ENCODE data around the gene CELF4.

Gene CELF4

DNA sequence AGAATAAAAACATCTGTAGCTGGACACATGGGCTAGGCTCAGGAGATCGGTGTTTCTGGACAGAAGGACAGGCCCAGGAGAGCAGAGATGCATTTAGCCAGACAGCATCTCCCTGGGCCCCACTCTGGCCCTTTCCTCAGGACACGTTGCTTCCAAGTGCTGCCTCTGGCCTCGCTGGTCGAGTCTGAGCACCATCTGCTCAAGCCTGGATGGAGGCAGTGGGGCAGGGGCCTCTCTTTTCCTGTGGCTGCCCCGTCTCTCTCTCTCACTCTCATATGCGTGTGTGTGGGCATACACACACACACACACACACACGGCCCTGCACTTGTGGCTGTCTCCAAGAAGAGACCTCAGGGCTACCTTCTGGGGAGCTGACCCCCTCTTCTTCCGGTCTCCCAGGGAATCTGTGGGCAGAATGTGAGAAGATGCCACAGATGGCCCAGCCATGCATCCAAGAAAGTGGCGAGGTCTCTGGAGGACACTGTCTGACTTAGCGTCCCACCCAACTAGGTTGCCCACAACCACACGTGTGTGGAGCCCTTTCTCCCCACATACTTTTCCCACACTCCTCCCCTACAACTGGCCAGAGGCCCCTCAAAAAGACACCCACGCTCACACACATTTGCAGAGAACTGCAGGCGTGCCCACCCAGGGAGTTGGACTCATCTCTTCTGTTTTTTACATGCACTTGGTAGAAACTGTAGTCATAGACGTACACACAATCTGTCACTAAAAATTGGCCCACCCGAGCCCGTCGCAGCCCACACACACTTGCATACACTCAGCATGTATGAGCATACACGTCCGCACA, 19.9 kb downstream of the CELF4 start:
- no peak for DNase-seq

DNA sequence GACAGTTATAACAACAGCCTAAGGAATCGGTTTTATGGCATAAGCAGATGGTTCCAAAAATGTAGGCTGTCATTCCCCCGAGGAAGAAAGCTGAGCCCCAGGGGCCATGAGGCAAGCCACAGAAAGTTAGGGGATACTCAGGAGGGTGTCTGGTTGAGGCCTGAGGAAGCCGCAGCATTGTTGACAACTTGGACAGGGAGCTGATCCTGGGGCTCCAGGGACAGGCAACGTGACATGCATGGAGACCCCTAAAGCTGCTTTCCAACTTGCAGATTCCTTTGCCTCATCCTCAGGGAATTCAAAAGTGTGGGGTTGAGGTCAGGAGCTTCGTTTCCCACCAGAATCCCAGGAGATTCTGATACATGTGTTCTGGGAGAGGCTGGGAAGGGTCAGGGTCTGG, 20.9 kb downstream of the CELF4 start:
- no peak for DNase-seq

GRCh38 chr18:37544217-37544616, 21.4 kb downstream of the CELF4 start:
- DNase-seq: no peak

GRCh38 chr18:37543321-37543720, 22.3 kb downstream of the CELF4 start:
- no peak for DNase-seq

GRCh38 chr18:37541517-37541916, 24.1 kb downstream of the CELF4 start:
- DNase-seq: no peak

- DNase-seq: no peak
Measured at GRCh38 chr18:37540424-37541138, 25.0 kb downstream of the CELF4 start.

GRCh38 chr18:37539236-37539635, 26.4 kb downstream of the CELF4 start:
- no peak for DNase-seq

- DNase-seq: no peak
Measured at GRCh38 chr18:37538526-37539205, 26.9 kb downstream of the CELF4 start.

DNA sequence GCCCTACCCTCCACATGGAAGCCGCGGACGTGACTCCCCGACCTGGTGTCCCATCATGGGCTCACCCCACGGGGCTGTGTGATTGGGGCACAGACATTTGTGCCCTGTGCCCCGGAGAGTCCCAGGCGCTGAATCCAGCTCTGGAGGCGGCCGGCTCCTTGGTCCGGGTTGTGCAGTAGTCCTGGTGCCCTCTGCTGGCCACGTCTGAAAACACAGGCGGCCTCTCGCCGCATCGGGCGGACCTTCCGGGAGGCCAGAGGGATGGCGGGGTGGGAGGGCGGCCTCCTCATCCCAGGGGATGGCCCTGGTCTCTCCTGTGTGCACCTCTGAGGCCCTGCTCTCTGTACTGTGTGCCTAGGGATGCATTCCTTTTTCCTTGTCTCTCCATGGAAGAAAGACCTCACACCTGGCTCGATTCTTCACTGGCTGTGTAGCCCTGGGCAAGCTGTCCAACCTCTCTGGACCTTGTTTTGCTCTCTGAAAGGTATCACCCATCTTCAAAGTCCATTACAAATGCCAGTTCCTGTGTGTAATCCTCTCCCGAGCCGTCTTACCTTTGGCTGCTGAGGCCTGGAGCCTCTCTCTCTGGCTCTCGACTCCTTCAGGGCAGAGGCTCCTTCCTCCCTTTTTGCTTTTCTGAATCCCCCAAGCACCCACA, 27.6 kb downstream of the CELF4 start:
- peak; percentile 79 for DNase-seq

DNA sequence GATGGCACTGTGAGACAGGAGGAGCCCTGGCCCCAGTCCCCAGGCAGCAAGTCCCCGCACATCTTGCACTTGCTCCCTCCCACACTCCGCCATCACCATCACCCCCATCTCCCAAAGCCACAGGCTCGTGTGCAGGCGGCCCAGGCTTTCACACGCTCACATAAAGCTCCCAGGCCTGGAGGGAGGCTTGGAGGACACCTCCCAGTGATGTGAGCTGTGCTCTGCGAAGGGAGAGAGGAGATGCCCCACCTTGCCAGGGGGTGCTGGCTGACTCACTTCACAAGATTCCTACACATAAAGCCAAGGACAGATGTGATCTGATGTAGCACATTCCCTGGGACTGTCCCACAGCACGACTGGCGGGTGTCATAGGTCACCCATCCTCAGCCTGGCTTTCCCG, 28.9 kb downstream of the CELF4 start:
- no peak for DNase-seq

DNA sequence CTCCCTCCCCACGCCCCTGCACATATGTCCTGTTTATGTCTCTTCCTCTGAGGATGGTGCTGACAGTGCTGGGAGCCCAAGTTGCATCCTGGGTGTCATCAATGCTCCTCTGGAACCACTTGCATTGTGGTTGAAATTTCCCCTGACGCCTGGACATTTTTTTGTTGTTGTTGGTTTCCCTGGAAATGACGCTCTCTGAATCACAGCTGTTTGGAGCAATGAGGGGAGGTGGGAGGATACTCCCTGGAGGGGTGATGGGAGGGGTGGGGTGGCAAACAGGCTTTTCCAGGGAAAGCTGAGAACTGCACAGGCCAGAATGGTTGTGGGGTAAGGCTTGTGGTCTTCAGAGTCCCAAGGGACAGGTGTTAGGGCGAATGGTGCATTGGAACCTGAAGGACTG, 29.6 kb downstream of the CELF4 start:
- DNase-seq: peak; percentile 50

- no peak for DNase-seq
Measured at GRCh38 chr18:37534627-37535026, 31.0 kb downstream of the CELF4 start.

DNA sequence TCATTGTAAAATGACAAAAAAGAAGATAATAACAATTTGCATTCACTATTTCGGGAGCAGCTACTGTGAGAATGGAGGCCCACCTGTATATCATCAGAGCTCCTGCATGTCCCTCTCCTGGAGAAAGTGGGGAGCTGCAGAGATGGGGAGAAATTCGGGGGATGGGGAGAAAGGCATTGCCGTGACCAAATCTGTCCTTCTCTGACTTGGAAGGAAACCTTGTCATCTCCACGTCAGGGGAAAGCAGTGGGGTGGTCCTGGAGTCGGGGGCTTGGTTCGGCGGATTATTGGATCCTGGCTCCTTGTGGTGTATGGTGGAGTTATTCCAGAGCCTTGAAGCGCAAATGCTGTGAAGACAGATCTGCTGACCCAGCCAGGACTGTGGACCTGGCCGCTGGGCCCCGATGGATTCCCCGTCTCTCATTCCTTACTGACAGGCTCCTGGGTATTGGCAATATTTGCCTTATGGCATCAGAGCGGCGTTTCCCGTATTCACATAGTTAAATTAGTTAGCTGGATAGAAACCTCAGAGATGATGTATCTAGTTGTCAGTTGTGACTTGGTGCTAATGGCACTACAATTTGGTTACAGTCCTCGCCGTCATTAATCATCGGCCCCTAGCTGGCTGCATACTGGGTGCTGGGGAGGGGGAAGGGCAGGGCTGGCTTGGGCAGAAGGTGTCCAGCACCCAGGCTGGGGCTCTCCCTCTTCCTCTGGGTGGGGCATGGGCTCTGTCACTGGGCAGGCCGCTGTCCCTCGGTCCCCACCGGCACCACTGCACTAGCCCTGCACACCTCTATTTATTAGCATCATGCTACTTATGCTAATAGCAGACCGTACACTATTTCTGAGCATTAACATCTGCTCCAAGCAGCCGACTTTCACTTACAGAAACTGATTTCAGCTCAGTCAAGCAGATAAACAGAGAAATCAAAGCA, 31.7 kb downstream of the CELF4 start:
- no peak for DNase-seq

DNA sequence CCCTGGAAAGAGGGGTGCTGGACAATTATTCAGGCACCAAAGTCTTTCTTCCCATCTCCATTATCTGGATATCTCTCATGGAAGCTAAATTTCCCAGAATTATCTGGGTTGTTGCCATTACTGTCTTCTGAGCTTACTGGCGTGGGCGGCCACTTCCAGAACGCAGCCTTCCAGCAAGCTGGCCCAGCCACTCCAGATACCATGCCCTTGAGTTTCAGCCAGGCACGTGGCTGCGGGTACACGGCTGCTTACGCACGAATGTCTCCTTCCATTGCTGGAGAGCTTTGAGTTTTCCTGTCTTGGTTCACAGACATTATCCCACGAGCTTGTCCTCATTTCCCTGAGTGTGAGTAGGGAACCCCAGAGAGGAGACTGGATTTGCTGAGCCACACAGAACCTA, 32.7 kb downstream of the CELF4 start:
- no peak for DNase-seq

DNA sequence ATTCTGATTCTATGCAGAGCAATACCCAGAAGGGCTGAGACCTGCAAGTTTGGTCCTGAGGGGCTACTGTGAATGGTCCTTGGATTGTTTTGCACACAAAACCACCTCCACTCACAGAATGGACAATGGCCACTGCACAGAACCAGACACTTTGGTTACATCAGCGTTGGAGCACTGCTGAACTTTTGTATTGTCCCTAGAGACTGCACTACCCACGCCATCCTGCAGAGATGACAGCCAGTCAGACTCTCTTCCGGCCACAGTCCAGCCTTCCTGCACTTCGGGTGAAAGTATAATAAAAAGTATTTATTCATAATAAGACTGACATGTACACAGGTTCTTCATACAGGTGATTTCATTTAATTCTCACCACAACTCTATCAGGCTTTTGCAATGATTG, 35.7 kb downstream of the CELF4 start:
- no peak for DNase-seq

GRCh38 chr18:37529296-37529695, 36.3 kb downstream of the CELF4 start:
- no peak for DNase-seq

GRCh38 chr18:37527395-37527794, 38.2 kb downstream of the CELF4 start:
- DNase-seq: no peak

- no peak for DNase-seq
Measured at GRCh38 chr18:37525262-37525585, 40.4 kb downstream of the CELF4 start.

DNA sequence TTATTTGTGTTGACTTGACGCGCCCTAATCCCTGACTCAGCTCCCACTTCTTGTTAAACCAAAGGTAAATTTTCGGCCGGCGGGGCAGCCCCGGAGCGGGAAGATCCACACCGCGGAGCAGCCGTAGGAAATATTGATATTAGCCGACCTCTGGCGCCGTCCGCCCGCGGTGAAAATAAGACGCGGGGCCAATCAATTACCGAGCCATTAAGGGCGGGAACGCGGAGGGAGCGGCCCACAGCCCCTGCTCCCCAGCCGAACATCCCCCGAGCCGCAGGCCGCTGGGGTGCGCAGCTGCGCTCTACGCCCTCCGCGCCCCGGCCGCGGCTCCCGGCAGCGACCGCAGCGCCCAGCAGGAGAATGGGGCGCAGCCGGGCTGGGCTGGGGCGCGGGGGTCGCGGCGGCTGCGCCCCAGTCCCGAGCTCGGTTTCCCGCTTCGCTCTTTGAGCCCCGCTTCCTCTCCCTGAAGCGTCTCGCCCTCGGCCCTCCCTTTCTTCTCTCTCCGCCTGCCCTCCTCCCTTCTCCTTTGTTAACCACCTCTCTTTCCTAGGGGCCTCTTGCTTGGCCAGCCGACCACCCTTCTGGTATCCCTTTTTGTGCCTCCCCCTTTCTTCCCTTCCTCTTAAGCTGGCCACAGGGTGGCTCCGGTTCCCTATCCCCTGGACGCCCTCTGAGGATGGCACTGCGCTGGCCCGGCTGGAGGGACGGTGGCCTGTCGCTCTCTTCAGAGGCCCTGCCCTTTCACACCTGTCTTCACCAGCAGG, 40.9 kb downstream of the CELF4 start:
- DNase-seq: no peak

GRCh38 chr18:37524139-37524497, 41.5 kb downstream of the CELF4 start:
- no peak for DNase-seq

Measured in right hindlimb (tissue), 1 donor.